Neural cell (in vitro differentiated cells): ENCODE data around the gene PUM2.

Experiments used
- EP300 ChIP-seq: fragments of 450-650 bp; conservative IDR thresholded peaks from 2 replicates; pipeline ENCODE4 v1.6.1; 2014; ENCODE audit warnings: antibody characterized with exemption, mild to moderate bottlenecking, moderate library complexity; ENCODE audit not compliant: poor library complexity, severe bottlenecking
- EZH2 ChIP-seq: fragments of 200-600, 300-800 bp; shearing (Covaris generic), sonication (generic); IDR thresholded peaks from 2 replicates; pipeline ENCODE4 v1.6.1; 2014; ENCODE audit warnings: antibody characterized with exemption, low read length, borderline replicate concordance, mild to moderate bottlenecking; ENCODE audit not compliant: insufficient read depth, poor library complexity, severe bottlenecking
- REST ChIP-seq: IDR thresholded peaks from 2 replicates; pipeline ENCODE4 v1.6.1; 2012; ENCODE audit warnings: borderline replicate concordance
- TF ChIP-seq, protein P1 (sequence below): fragments of 450-650 bp; IDR thresholded peaks from 2 replicates; pipeline ENCODE4 v1.5.1; 2014; ENCODE audit warnings: antibody characterized with exemption, mild to moderate bottlenecking, moderate library complexity; ENCODE audit not compliant: poor library complexity, severe bottlenecking

DNA sequence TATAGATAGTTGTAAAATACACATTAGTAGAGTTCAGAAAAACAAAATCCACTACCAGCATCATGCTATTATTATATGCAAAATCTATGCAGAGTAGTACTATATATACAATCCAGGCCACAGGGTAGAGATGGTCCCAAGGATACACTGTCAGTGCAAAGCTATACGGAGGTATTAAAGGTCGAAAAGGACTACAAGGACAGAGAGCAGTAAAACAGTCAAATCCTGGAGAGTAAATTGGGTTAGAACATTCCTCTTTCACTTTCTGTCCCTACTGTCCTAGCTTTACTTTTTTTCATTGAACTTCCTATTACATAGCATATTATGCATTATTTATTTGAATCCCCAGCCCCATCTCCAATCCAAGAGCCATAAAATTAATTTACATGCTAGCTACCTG lies 86.0 kb downstream of the PUM2 start:
- TF ChIP-seq, protein P1, sequence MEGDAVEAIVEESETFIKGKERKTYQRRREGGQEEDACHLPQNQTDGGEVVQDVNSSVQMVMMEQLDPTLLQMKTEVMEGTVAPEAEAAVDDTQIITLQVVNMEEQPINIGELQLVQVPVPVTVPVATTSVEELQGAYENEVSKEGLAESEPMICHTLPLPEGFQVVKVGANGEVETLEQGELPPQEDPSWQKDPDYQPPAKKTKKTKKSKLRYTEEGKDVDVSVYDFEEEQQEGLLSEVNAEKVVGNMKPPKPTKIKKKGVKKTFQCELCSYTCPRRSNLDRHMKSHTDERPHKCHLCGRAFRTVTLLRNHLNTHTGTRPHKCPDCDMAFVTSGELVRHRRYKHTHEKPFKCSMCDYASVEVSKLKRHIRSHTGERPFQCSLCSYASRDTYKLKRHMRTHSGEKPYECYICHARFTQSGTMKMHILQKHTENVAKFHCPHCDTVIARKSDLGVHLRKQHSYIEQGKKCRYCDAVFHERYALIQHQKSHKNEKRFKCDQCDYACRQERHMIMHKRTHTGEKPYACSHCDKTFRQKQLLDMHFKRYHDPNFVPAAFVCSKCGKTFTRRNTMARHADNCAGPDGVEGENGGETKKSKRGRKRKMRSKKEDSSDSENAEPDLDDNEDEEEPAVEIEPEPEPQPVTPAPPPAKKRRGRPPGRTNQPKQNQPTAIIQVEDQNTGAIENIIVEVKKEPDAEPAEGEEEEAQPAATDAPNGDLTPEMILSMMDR: no peak
- TF ChIP-seq EZH2 (no peak), REST (no peak), EP300 (no peak)
